GM10248 (cell line): ENCODE data around the gene DCUN1D4.

Source experiments
- CTCF ChIA-PET: fragments of 300-600 bp; sonication (Branson Sonifier 250); formaldehyde crosslinking; extraction: SDS; loops from one replicate; lab custom pipeline; 2021; ENCODE audit warnings: antibody characterized with exemption; lab: Yijun Ruan, JAX
- POLR2A ChIA-PET: fragments of 350-650 bp; sonication (Branson Sonifier 250); formaldehyde crosslinking; extraction: SDS; loops from one replicate; lab custom pipeline; 2020; ENCODE audit warnings: antibody characterized with exemption; lab: Yijun Ruan, JAX
- DNase-seq: peaks from one replicate; pipeline ENCODE4 v3.0.0; 2012; ENCODE audit errors: extremely low spot score
- CTCF ChIP-seq: IDR thresholded peaks from 2 replicates; pipeline ENCODE4 v1.5.1; 2012; ENCODE audit warnings: mild to moderate bottlenecking, low read depth; ENCODE audit errors: extremely low read depth, missing control alignments, control extremely low read depth

Gene DCUN1D4

GRCh38 chr4:51844153-51845054 is 1.5 kb downstream of the DCUN1D4 start:
- peak; percentile 82 for DNase-seq
- TF ChIP-seq CTCF: no peak
- ChIA-PET CTCF (no interaction called here), POLR2A (interaction anchor here (0.6 kb wide), 1 partner anchor 76 kb away, joined by 3 read pairs; no protein-coding TSS in a partner anchor)

GRCh38 chr4:51845055-51845426 is 2.1 kb downstream of the DCUN1D4 start:
- TF ChIP-seq CTCF: no peak
- ChIA-PET POLR2A (no interaction called here), CTCF (no interaction called here)
- DNase-seq: no peak

- CTCF ChIA-PET: interaction anchor here (1.2 kb wide), 1 partner anchor 16 kb away, joined by 5 read pairs; no protein-coding TSS in a partner anchor
- POLR2A ChIA-PET: no interaction called here
- TF ChIP-seq CTCF: no peak
Observed at GRCh38 chr4:51845711-51846110, 2.8 kb downstream of the DCUN1D4 start.

GRCh38 chr4:51849430-51849829 is 6.5 kb downstream of the DCUN1D4 start:
- ChIA-PET POLR2A (no interaction called here), CTCF (no interaction called here)
- DNase-seq: no peak
- TF ChIP-seq CTCF: no peak

More at GRCh38 chr4:51845711-51846110, 2.8 kb downstream of the DCUN1D4 start:
- no peak for DNase-seq

GRCh38 chr4:51850294-51850693 is 7.3 kb downstream of the DCUN1D4 start:
- DNase-seq: no peak
- TF ChIP-seq CTCF: no peak
- POLR2A ChIA-PET: no interaction called here
- CTCF ChIA-PET: interaction anchor here (0.9 kb wide), 1 partner anchor 12 kb away, joined by 6 read pairs; no protein-coding TSS in a partner anchor

- DNase-seq: no peak
- ChIA-PET CTCF (interaction anchor here (0.9 to 2.4 kb wide), 5 partner anchors 11 to 39 kb away, joined by 3 to 8 read pairs (median 6); no protein-coding TSS in a partner anchor), POLR2A (no interaction called here)
- no peak for TF ChIP-seq CTCF
Observed at GRCh38 chr4:51851090-51851936, 8.4 kb downstream of the DCUN1D4 start.
